AG10803 (cell line): Measurements from ENCODE around the gene SEMG1.
A peak's percentile ranks its signal among the peaks of the same experiment; 100 is the strongest.

Source experiments
- DNase-seq: peaks from one replicate; pipeline ENCODE4 v3.0.0; 2010; ENCODE audit warnings: low read depth
- H3K4me3 ChIP-seq: 2 replicates; pipeline ENCODE4 v1.5.1; 2011; ENCODE audit warnings: mild to moderate bottlenecking, low read length, control low read depth
- TF ChIP-seq, protein P1 (sequence below): conservative IDR thresholded peaks from 2 replicates; pipeline ENCODE4 v1.5.1; 2011; ENCODE audit warnings: mild to moderate bottlenecking, low read length, control low read depth, inconsistent platforms

SEMG1 gene

DNA sequence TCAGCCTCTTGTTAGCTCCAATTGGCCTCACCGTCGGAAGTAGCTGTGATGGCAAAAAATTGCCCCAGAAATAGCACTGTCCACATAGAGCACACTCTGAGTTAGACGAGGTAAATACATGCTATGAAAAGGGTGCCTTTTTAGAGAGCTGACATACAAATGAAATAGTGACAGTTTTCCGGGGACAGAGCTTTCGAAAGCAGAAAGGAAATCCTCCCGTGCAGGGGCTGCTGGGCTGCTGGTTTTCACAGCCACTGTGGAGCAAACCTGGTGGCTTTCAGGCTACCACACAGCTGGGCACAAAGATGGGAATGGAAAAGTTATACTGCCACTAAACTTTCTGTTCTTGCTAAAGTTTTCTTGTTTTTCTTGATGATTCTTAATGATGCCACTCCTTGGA is 39.3 kb downstream of the SEMG1 start:
- H3K4me3 ChIP-seq = no peak overlapping the region
- TF ChIP-seq, protein P1, sequence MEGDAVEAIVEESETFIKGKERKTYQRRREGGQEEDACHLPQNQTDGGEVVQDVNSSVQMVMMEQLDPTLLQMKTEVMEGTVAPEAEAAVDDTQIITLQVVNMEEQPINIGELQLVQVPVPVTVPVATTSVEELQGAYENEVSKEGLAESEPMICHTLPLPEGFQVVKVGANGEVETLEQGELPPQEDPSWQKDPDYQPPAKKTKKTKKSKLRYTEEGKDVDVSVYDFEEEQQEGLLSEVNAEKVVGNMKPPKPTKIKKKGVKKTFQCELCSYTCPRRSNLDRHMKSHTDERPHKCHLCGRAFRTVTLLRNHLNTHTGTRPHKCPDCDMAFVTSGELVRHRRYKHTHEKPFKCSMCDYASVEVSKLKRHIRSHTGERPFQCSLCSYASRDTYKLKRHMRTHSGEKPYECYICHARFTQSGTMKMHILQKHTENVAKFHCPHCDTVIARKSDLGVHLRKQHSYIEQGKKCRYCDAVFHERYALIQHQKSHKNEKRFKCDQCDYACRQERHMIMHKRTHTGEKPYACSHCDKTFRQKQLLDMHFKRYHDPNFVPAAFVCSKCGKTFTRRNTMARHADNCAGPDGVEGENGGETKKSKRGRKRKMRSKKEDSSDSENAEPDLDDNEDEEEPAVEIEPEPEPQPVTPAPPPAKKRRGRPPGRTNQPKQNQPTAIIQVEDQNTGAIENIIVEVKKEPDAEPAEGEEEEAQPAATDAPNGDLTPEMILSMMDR = no peak

DNA sequence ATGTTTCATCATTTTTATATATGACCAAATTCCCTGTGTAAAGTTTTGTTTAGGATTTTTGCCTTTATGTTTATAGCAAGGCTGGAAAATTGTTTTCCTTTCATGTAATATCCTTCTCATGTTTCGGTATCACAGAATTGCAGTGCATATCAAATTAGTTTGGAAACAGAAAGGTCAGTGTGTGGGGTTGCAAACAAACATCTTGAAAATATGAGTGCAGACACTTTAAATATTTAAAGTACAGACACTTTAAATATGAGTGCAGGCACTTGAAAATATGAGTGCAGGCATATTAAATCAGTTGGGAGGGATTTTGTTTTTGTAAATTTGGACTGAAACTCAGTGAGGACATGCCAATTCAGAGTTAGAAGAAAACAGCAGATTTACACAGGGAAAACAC is 41.0 kb downstream of the SEMG1 start:
- DNase-seq = no peak
- no peak overlapping the region for H3K4me3 ChIP-seq
- TF ChIP-seq, protein P1 = no peak

More for the DNA sequence above, 39.3 kb downstream of the SEMG1 start:
- no peak for DNase-seq

DNA sequence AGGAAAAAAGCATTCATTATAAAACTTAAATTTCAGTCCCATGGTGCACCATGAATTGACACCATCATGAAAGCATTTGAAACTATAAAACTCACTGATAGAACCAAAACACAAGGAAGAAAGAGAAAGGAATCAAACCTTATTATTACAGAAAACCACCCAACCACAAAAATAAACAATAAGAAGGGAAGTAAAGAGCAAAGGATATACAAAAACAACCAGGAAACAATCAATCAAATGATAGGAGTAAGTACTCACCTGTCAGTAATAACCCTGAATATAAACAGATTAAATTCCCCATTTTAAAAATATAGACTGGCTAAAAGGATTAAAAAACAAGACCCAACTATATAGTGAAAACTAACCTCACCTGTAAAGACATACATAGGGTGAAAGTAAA is 41.8 kb downstream of the SEMG1 start:
- no peak for DNase-seq
- H3K4me3 ChIP-seq = no peak overlapping the region
- TF ChIP-seq, protein P1 = no peak

DNA sequence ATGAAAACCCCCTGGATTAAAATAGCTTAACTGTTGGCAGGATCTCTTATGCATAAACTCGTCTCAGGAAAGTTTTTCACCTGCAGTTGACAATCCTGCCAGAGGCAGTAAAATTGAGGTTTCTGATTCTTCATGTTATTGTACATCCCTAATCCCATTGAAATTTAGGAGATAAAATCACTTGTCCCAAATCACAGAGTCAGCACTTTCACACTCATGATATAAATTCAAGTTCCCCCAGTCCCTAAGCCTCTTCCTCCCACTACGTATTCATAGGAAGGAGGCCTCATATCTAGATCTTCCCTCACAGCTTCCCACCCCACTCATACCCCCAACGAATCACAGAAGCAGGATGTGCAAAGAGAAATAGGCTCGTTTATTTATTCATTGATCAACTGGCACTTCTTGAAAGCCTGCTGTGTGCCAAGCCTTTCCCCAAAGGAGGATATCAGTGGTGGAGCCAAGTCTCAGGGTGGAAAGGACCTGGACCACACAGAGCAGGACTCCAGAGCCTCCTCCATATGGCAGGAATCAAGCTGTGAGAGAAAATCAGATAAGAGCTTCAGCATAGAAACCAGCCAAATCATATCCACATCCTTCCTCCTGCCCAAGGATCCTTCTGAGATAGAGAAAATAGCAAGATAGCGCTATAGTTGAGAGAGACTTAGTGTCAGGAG is 45.2 kb downstream of the SEMG1 start:
- H3K4me3 ChIP-seq = no peak overlapping the region
- DNase-seq = no peak
- TF ChIP-seq, protein P1 = no peak

DNA sequence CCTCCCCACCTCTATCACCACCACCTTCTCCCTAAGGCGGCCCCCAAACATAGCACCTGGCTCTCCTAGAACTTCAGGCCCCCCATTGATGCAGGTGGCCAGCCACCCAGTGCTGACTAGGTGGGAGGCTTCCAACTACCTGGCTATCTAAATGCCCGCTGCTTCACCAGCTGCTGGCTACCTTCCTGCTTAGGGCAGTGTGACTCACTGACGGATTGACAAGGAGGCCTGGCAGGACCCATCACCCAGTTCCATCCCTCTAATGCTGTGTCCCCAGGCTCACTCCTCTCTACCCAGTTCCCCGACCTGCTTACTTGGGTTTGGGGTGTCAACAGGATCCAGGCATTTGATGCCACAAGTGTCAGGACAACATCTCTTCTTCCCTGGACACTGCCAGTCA is 46.4 kb downstream of the SEMG1 start:
- no peak for DNase-seq
- TF ChIP-seq, protein P1 = no peak
- no peak overlapping the region for H3K4me3 ChIP-seq

DNA sequence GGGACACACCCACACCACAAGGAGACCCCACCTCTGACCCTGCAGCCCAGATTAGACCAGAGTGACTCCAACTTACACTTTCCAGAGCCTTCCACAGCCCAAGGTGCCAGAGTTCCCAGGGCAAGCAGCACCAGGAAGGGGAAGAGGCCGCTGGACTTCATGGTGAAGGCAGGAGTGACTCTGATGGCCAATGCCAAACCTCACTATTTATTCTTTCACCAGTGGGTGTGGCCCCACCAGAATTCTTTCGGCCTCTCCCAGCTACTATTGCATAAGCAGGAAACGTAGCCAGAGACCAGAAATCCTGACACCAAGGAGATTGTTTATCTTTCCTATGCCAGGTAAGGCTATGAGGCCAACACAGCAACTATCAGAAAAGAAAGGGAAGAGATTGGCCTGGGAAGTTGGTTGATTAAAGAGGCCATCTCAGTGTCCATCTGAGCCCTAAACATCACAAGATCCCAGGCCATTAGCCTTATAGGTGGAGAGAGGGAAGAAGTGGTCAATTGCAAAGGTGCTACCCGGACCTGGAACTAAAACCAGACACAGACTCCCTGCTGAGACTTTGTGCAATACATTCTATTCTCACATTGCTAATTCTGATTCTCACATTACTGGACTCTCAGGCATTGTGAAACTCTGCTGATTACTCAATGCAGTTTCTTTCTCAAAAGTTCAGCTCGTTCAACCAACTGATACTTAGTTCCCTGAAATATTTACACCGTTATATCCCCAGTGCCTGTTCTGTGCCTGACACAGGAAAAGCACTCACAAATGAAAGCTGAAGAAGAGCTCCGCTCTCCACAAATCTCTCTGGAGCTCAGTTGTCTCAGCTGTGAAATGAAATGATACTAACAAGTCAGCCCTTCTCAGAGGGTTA is 47.8 kb downstream of the SEMG1 start, which contains the start of gene SLPI:
TSS of gene SLPI (minus strand) at position 182 of the 880 bp plus-strand sequence. CDS start at position 161, 21 bp downstream.
- DNase-seq = peak; percentile 55
- TF ChIP-seq, protein P1 = no peak
- H3K4me3 ChIP-seq = no peak within 1 kb of the TSS
